Stimulated activated CD8-positive, alpha-beta memory T cell treated with anti-CD3 and anti-CD28 coated beads, Interleukin-7, amount 100 ng/mL, for 48 hours (primary cell): ENCODE results near the gene SPTLC1.
"Not testable (repeated sequence)": the region's sequence is repeated elsewhere in the genome, so short reads cannot be mapped to it uniquely, and the experiment has no call there.

Experiments used
- DNase-seq, 2 donors: peaks; one replicate each; pipeline ENCODE4 v3.0.0-alpha.2; 2020; ENCODE audit warnings: low read depth in 1 of 2; ENCODE audit errors: extremely low read depth in 1 of 2

The SPTLC1 gene

DNA sequence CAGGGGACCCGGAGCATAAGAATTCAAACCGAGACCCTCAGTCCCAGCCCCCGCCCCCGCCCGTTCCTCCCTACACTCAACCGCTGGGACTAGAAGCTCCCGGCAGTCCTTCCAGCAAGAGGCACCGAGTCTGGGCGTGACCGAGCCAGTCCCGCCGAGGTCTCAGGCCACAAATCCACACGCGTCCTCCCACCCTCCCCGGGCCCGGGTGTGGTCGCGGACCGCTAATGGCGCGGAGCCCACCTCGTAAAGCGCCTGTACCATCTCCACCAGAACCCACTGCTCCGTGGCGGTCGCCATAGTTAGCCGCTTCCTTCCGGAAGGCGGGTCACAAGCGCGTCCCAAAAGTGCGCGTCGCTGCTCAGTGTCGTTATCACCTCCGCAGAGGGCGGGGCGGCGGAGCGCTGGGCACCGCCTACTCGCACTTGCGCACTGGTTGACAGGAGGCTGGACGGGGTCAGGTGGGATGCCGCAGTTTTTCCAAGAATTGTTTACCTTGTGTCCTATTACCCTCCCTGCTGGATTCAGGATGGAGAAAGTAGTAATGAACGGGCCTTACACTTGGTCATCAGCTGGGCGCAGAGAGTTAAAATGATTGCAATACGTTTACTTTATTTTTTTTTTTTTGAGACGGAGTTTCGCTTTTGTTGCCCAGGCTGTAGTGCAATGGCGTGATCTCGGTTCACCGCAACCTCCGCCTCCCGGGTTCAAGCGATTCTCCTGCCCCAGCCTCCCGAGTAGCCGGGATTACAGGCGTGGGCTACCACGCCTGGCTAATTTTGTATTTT lies at the start of gene SPTLC1:
Gene SPTLC1, minus strand, starts transcription at position 343 of the 788 bp plus-strand sequence. Its CDS starts 43 bp downstream, at position 300.
- peak; percentile 85 to 86 for DNase-seq

GRCh38 chr9:92164975-92165374 lies 49.8 kb upstream of the SPTLC1 start:
- no peak for DNase-seq

- DNase-seq, result no peak
Observed at GRCh38 chr9:92164490-92164889, 49.3 kb upstream of the SPTLC1 start.

DNA sequence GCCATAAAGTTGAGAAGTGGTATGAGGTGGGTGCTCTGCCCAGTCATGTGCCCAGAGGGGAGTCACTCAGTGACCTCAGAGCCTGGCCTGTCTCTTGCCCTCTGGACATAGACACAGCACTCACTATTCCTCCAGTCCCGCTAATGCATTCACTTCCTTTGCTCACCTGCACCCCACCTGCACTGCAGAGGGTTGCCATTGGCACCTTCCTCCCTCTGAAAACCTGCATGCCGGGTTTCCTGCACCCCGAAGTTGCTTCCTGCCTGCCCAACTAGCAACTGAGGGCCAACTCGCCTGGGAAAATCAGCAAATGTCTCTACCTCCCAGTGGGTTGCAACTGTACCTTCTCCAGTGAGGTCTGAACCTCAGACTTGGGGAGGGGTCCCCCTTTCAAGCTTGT lies 48.1 kb upstream of the SPTLC1 start:
- no peak for DNase-seq

- DNase-seq, result no peak
Observed at GRCh38 chr9:92160786-92161185, 45.6 kb upstream of the SPTLC1 start.

DNA sequence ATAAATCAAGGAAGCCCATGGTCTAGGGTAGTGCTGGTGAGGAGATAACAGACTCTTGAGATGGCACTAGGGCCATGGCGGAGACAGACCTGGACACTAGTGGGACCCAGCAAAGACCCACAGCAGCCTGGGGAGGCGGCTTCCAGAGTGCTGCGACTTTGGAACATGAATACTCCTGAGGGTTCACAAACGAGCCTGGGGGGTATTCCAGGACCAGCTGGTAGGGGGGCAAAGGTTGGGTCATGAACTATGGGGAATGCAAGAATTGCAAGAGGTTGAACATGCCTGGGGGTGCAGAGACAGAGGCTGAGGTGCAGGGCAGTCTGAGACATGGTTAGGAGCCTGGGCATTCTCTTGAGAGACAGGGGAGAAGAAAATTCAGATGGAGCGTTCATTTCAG lies 43.8 kb upstream of the SPTLC1 start:
- DNase-seq, result no peak

DNA sequence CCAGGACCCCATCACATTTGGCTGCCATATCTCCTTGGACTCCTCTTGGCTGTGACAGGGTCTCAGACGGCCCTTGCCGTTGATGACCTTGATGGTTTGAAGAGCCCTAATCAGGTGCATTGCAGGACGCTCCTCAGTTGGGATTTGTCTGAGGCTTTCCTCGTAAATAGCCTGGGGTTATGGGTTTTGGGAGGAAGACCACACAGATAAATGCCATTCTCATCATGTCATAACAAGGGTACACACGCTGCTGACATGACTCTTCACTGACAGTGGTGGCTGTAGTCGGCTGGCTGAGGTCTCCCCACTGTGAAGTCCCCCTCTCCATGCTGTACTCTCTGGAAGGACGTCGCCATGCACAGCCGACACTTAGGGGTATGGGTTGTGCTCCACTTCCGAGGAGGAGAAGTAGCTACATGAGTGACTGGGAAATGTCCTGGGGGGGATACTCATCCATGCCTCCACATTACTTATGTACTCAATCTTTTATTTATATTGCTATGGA lies 42.9 kb upstream of the SPTLC1 start:
- DNase-seq, result no peak

DNA sequence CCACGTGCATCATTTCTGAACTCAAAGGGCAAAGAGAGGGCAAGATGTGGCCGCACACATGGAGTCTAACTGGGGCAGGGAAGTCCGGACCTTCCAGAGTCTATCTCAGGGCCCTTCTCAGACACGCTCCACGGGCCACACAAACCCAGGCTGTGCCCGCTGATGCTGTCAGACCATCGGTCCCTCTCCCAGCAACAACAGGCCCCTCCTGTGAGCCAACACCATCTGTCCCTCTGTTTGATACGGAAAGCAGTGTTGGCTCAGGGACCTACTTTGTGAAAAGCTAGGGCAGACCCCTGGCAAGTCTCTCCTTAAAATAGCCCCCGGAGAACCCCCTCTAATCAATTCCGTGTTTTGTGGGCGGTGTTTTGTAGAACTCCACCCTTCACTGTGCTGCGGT lies 40.5 kb upstream of the SPTLC1 start:
- not testable (repeated sequence) for DNase-seq

- no peak for DNase-seq
Observed at GRCh38 chr9:92155221-92155620, 40.0 kb upstream of the SPTLC1 start.

GRCh38 chr9:92153466-92154415 lies 38.5 kb upstream of the SPTLC1 start:
- not testable (repeated sequence) for DNase-seq

- DNase-seq, result no peak
Observed at GRCh38 chr9:92151691-92152393, 36.6 kb upstream of the SPTLC1 start.

DNA sequence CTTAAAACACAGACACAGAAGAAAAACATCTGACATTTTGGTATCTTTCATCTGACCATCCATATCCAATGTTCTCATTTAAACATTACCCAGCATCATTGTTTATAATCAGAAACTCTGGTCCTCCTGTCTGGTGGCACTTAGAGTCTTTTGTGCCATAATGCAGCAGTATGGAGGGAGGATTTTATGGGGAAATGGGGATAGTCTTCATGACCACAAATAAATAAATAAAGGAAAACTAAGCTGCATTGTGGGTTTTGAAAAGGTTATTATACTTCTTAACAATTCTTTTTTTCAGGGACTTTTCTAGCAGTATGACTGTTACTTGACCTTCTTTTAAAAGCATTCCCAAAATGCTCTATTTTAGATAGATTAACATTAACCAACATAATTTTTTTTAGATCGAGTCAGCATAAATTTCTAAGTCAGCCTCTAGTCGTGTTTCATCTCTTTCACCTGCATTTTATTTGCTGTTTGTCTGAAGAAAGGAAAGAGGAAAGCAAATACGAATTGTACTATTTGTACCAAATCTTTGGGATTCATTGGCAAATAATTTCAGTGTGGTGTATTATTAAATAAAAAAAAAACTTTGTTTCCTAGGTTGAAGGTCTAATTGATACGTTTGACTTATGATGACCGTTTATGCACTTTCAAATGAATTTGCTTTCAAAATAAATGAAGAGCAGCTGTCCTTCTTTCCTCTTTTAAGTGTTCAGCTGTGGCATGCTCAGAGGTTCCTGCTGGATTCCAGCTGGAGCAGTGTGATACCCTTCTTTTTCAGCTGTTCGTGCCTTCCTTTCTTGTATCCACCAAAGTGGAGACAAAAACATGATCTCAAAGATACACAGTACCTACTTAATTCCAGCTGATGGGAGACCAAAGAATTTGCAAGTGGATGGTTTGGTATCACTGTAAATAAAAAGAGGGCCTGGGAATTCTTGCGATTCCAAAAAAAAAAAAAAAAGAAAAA lies 35.6 kb upstream of the SPTLC1 start:
- not testable (repeated sequence) for DNase-seq

GRCh38 chr9:92147852-92148180 lies 32.6 kb upstream of the SPTLC1 start:
- DNase-seq, result no peak

DNA sequence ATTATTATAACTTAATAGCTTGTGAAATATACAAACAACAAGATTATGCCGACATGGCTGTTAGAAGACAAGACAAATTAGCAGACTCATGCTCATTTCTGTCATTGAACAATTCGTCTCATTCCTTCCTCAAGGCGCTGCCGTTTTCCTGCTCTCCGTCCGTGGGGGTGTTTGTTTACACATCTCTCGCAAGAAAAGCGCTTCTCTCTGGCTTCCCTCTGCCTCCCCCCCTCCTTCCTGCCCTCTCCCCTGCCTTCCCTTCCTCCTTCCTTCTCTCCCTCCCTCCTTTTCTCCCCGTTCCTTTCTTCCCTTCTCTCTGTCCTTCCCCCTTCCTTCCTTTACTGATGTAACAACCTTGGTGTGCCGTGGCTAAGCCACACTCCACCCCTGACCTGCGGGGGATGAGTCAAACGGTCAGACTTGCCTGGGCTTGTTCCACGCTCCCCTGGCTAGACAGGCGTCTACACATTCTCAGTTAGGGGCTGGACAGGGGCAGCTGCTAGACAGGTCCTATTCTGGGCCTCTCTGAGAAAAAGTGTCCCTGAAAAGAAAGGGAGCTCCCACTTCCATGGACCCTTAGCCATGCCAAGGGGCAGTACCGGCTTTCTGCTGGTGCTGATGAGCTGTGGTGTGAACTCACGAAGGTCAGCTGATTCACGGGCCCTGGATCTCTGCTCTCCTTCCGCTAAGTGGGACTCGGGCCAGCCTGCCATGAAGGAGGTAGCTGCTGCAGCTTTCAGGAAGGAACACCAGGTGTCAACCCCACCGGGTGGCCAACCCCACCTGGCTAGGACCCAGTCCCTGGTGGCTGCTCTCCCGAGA lies 32.0 kb upstream of the SPTLC1 start:
- DNase-seq, result no peak

DNA sequence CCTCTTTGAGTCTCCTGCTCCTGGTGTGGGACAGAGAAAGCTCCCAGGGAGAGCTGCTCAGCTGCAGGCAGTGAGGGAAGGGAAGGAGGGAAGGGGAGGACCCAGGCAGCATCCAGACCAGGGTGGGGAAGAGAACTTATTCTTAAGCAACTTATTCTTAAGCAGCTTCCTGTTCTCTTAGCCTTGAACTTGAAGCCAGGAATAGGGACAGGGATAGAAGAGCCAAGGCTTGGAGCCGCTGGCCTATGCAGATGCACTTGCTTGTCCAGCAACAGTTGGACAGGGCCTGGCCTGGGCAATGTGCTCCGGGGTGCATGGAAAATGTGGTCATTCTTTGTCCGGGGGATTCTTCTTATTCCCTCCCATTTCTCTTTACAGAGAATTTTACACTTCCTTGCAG lies 31.4 kb upstream of the SPTLC1 start:
- DNase-seq, result no peak

DNA sequence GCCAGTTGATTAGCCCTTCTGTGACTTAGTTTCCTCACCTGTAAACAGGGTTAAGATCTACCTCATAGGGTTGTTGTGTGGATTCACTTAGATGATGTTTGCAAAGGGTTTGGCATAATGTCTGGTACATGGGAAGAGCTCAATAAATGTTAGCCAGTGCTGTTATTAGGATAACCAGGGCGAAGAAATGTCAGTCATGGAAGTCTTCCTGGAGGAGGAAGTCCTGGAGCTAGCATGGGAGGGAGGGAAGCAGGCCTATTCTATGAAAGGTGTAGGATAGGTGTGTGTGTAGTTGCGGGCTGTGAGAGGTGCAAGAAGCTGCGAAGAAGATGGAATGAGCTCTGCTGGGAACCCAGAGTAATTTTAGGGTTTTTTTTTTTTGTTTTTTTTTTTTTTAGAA lies 30.6 kb upstream of the SPTLC1 start:
- DNase-seq, result not testable (repeated sequence)

DNA sequence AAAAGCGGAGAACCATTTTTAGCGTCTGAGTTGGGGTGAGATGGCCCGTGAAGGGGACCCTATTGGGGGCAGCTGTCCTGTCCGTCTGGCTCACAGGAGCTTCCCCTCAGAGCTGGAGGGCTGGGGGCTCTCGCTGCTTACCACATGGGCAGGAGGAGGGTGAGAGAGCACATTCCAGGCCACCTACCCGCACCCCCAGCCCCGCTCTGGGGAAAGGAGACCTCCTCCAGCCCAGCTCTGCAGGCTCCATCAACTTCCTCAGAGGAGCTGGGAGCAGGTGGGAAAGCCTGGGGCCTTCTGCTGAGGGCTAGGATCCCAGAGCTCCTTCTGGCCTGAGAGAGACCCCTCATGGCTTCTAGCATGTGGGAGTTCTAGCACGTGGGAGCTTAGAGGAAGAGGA lies 27.1 kb upstream of the SPTLC1 start:
- DNase-seq, result no peak

DNA sequence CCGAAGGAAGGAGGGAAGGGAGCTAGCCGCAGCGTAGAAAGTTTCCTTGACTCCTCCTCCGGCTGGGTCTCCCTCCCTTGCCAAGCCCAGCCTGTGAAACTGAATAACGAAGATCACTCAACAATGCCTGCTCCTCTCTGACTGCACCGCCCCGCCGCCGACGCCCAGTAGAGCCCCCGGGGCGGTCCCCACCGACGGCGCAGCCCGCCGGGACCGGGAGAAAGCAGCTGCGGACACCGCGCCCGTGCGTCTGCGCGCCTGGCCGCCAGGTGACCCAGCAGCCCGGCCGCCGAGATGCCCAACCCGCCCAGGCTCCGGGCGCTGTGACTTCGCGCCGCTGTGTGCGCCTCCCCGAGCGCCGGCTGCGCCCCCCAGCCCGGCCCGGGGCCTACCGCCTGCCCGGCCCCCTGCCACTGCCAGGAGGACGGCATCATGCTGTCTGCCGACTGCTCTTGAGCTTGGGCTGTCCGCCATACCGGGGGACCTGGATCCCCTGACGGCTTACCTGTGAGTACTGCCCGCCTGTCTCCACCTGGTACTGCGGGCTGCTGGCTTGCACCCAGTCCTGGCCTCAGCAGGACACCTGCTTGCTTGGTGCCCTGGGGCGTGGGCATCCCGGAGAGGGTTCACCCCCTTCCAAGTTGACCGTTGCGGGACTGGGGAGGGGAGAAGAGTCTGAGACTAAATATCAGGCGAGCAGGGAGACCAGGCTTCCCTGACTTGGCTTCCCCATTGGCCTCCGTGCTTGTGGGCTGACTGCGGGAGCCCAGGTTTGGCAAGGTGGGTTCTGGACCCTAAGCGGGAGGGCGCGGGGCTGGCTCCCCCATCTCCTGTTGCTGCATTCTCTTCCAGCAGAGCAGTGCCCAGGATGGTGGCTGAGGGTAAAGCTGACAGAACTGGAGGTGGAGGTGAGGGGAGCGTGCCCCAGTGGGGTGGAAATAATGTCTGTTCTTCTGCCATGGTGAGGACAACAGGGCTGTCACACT lies 26.2 kb upstream of the SPTLC1 start:
- DNase-seq, result no peak
